Spleen (tissue), 11 donors: ENCODE measurements around the gene TTLL6. TPM values are rescaled to one million over a fixed set of nuclear protein-coding genes. Genes with fewer than 3 reads are reported as not detected.

Experiments used
- DNase-seq: peaks from one replicate; pipeline ENCODE4 v3.0.0-alpha.2; 2020
- H3K27ac ChIP-seq, 8 donors: fragments of 200-600 bp; sonication (generic) in 7 of 8; 1 replicate in 4 of 8; 2 replicates in 4 of 8; pipeline versions ENCODE4 v1.5.0 to v1.8.0; 2016 to 2021; ENCODE audit warnings: inconsistent platforms in 4 of 8, mild to moderate bottlenecking in 4 of 8, moderate library complexity in 1 of 8
- H3K27me3 ChIP-seq, 7 donors: fragments of 200-600 bp; sonication (generic) in 6 of 7; replicated peaks in 1 of 7; 1 replicate in 4 of 7; 2 replicates in 3 of 7; pipeline versions ENCODE4 v1.5.0 to v1.8.0; 2016 to 2021; ENCODE audit warnings: inconsistent platforms in 3 of 7, mild to moderate bottlenecking in 1 of 7
- H3K36me3 ChIP-seq, 6 donors: fragments of 200-600 bp; sonication (generic) in 5 of 6; 1 replicate in 4 of 6; 2 replicates in 2 of 6; pipeline versions ENCODE4 v1.5.0 to v1.8.0; 2016 to 2021; ENCODE audit warnings: inconsistent platforms in 2 of 6
- H3K4me1 ChIP-seq, 6 donors: fragments of 200-600 bp; sonication (generic) in 5 of 6; 1 replicate in 3 of 6; 2 replicates in 3 of 6; pipeline versions ENCODE4 v1.5.0 to v1.8.0; 2016 to 2021; ENCODE audit warnings: inconsistent platforms in 3 of 6
- H3K4me3 ChIP-seq, 8 donors: fragments of 200-600 bp; sonication (generic) in 7 of 8; 1 replicate in 4 of 8; 2 replicates in 4 of 8; pipeline versions ENCODE4 v1.5.0 to v1.8.0; 2016 to 2021; ENCODE audit warnings: inconsistent platforms in 4 of 8, mild to moderate bottlenecking in 4 of 8, moderate library complexity in 2 of 8
- H3K9me3 ChIP-seq, 8 donors: fragments of 200-600 bp; sonication (generic) in 7 of 8; 1 replicate in 4 of 8; 2 replicates in 4 of 8; pipeline versions ENCODE4 v1.5.0 to v1.8.0; 2016 to 2021; ENCODE audit warnings: inconsistent platforms in 4 of 8
- POLR2A ChIP-seq, 3 donors: fragments of 450-650 bp; IDR thresholded peaks; one replicate each; pipeline ENCODE4 v1.5.1; 2017; ENCODE audit warnings: antibody characterized with exemption in 3 of 3, mild to moderate bottlenecking in 1 of 3
- POLR2AphosphoS5 ChIP-seq, 3 donors: sonication (generic); formaldehyde crosslinking; IDR thresholded peaks; one replicate each; pipeline ENCODE4 v1.5.1; 2017; ENCODE audit warnings: antibody characterized with exemption in 3 of 3
- WGBS, 5 donors: extraction: QIAGEN DNeasy Blood & Tissue Kit in 3 of 5; methylation state at CpG; one replicate each; pipeline versions ENCODE4 v1.1.5 to v1.1.7; 2013 to 2018; 5-methylcytosine and 5-hydroxymethylcytosine counted together
- intact Hi-C: fragments of 100-400 bp; cut with DNase I; formaldehyde crosslinking; loops from one replicate; pipeline ENCODE4 v1.15.0; 2023; ENCODE audit warnings: low total_unique reads
- polyA plus RNA-seq, 3 donors: library from polyadenylated mRNA; stranded (reverse); fragments of 200-250 nt; gene quantifications; one replicate each; pipeline ENCODE4 v1.2.1, GENCODE V29; 2013
- total RNA-seq, 7 donors: library from RNA; depleted of rRNA in 3 of 7; stranded (reverse); fragments of >200 nt in 3 of 7; fragmentation: NEBNext Ultra II Directional in 4 of 7; extraction: Animal tissue kit (Norgen Biotek cat#: 25700) in 4 of 7; gene quantifications; one replicate each; pipeline versions ENCODE4 v1.1.0 to v1.2.1, GENCODE V29; 2016 to 2021
- TF ChIP-seq, protein P1 (sequence below), 11 experiments: fragments of 200-600 bp in 7 of 11; fragments of 450-650 bp in 4 of 11; sonication (generic) in 4 of 11; IDR thresholded peaks in 8 of 11; conservative IDR thresholded peaks in 3 of 11; 1 replicate in 7 of 11; 2 replicates in 4 of 11; pipeline versions ENCODE4 v1.4.0 to v1.8.0; 2016 to 2021; ENCODE audit warnings: antibody characterized with exemption in 11 of 11, inconsistent platforms in 4 of 11, mild to moderate bottlenecking in 1 of 11
- donor health status: healthy with polysubstance abuse.
- donor health status: DM: no; HTN: no; CAD: no; lungs with moderate emphysema.
- donor health status: DM: no; HTN: no; CAD: no.
- donor health status: Bipolar disorder and iron deficiency.
- donor health status: healthy.
- donor health status: DM: no; HTN: no; CAD: no.
- donor health status: DM: yes; HTN: yes; CAD: no.

The TTLL6 gene
- total and polyA plus RNA-seq, 10 donors: 0.04 TPM; not detected in 9

- intact Hi-C loops: no loop called here
- TF ChIP-seq, protein P1, sequence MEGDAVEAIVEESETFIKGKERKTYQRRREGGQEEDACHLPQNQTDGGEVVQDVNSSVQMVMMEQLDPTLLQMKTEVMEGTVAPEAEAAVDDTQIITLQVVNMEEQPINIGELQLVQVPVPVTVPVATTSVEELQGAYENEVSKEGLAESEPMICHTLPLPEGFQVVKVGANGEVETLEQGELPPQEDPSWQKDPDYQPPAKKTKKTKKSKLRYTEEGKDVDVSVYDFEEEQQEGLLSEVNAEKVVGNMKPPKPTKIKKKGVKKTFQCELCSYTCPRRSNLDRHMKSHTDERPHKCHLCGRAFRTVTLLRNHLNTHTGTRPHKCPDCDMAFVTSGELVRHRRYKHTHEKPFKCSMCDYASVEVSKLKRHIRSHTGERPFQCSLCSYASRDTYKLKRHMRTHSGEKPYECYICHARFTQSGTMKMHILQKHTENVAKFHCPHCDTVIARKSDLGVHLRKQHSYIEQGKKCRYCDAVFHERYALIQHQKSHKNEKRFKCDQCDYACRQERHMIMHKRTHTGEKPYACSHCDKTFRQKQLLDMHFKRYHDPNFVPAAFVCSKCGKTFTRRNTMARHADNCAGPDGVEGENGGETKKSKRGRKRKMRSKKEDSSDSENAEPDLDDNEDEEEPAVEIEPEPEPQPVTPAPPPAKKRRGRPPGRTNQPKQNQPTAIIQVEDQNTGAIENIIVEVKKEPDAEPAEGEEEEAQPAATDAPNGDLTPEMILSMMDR (IDR thresholded peaks at IDR 0.05 in 8 of 11, conservative IDR thresholded peaks at IDR 0.05 in 3 of 11): no peak
- TF ChIP-seq POLR2A (IDR thresholded peaks at IDR 0.05) (no peak), POLR2AphosphoS5 (IDR thresholded peaks at IDR 0.05) (no peak)
- peaks cover 7 to 100% (median 88%) of the 10 kb centered on the region in 7 donors for H3K27me3 ChIP-seq
- no peak for DNase-seq
- no peaks in the 10 kb centered on the region for H3K36me3 ChIP-seq
- no peak overlapping the region for H3K27ac ChIP-seq
- H3K4me3 ChIP-seq: no peak overlapping the region
- H3K4me1 ChIP-seq: peaks cover 0 to 37% (median 23%) of the 10 kb centered on the region in 6 donors
- H3K9me3 ChIP-seq: no peaks in the 10 kb centered on the region
- WGBS, 5 donors: 11 to 20% (median 12%) methylated on average over 22 of the region's 22 CpGs
These were observed 63.1 kb downstream of the TTLL6 start for GRCh38 chr17:48753794-48754499.

- Histone ChIP-seq H3K36me3 (no peaks in the 10 kb centered on the region), H3K4me3 (no peak overlapping the region), H3K9me3 (no peaks in the 10 kb centered on the region), H3K27ac (no peak overlapping the region), H3K4me1 (peaks cover 0 to 40% (median 23%) of the 10 kb centered on the region in 6 donors), H3K27me3 (peaks cover 11 to 100% (median 99%) of the 10 kb centered on the region in 7 donors)
- intact Hi-C loops: no loop called here
- 8 to 14% (median 10%) methylated on average over 38 to 43 of the region's 43 CpGs for WGBS, 5 donors
- TF ChIP-seq, protein P1 (IDR thresholded peaks at IDR 0.05 in 8 of 11, conservative IDR thresholded peaks at IDR 0.05 in 3 of 11): no peak
- TF ChIP-seq POLR2AphosphoS5 (IDR thresholded peaks at IDR 0.05) (no peak), POLR2A (IDR thresholded peaks at IDR 0.05) (no peak)
- no peak for DNase-seq
These were observed 64.4 kb downstream of the TTLL6 start for GRCh38 chr17:48752399-48753288.

GRCh38 chr17:48751733-48752398, 65.2 kb downstream of the TTLL6 start:
- Histone ChIP-seq H3K27me3 (peaks cover 14 to 100% (median 100%) of the 10 kb centered on the region in 7 donors), H3K36me3 (no peaks in the 10 kb centered on the region), H3K27ac (no peak overlapping the region), H3K4me1 (peaks cover 0 to 44% (median 26%) of the 10 kb centered on the region in 6 donors), H3K9me3 (no peaks in the 10 kb centered on the region), H3K4me3 (no peak overlapping the region)
- no peak for DNase-seq
- 7 to 12% (median 10%) methylated on average over 13 of the region's 13 CpGs for WGBS, 5 donors
- intact Hi-C loops: no loop called here
- no peak for TF ChIP-seq POLR2A (IDR thresholded peaks at IDR 0.05)
- TF ChIP-seq POLR2AphosphoS5 (IDR thresholded peaks at IDR 0.05): no peak
- TF ChIP-seq, protein P1 (IDR thresholded peaks at IDR 0.05 in 8 of 11, conservative IDR thresholded peaks at IDR 0.05 in 3 of 11): no peak
